Kidney epithelial cell (primary cell): Measurements from ENCODE around the gene PFKFB2. TPM values are rescaled to one million over a fixed set of nuclear protein-coding genes. Genes with fewer than 3 reads are reported as not detected.
A peak's percentile ranks its signal among the peaks of the same experiment; 100 is the strongest.

Experiments used
- DNase-seq: peaks from one replicate; pipeline ENCODE4 v3.0.0-alpha.2; 2010; ENCODE audit warnings: low read depth
- H3K27me3 ChIP-seq: 2 replicates; pipeline ENCODE4 v1.6.0; 2011; ENCODE audit warnings: low read length; ENCODE audit not compliant: control insufficient read depth, insufficient read depth
- H3K36me3 ChIP-seq: 2 replicates; pipeline ENCODE4 v1.5.1; 2011; ENCODE audit warnings: low read length; ENCODE audit not compliant: control insufficient read depth, insufficient read depth
- H3K4me3 ChIP-seq: 2 replicates; pipeline ENCODE4 v1.5.1; 2011; ENCODE audit warnings: low read depth, mild to moderate bottlenecking, control low read depth, low read length
- CTCF ChIP-seq: IDR thresholded peaks from 2 replicates; pipeline ENCODE4 v1.5.1; 2011; ENCODE audit warnings: mild to moderate bottlenecking, moderate library complexity, low read length, control low read depth, inconsistent platforms; ENCODE audit not compliant: insufficient read depth, poor library complexity, severe bottlenecking
- total RNA-seq: library from RNA; depleted of rRNA; stranded (reverse); fragments of >200 nt; gene quantifications from 2 replicates; pipeline ENCODE4 v1.2.3, GENCODE V29; 2015

PFKFB2 gene
- total RNA-seq, 1 donor from 2014 or later = 15.5 TPM

GRCh38 chr1:207073906-207074820 lies 21.1 kb downstream of the PFKFB2 start:
- DNase-seq = no peak
- Histone ChIP-seq H3K4me3 (no peak overlapping the region), H3K36me3 (no peaks in the 10 kb centered on the region), H3K27me3 (no peaks in the 10 kb centered on the region)
- no peak for TF ChIP-seq CTCF

- Histone ChIP-seq H3K27me3 (no peaks in the 10 kb centered on the region), H3K36me3 (no peaks in the 10 kb centered on the region), H3K4me3 (no peak overlapping the region)
- DNase-seq = no peak
- no peak for TF ChIP-seq CTCF
Measured at GRCh38 chr1:207076181-207076955, 23.3 kb downstream of the PFKFB2 start.

GRCh38 chr1:207077012-207077411 lies 23.9 kb downstream of the PFKFB2 start:
- DNase-seq = no peak
- Histone ChIP-seq H3K27me3 (no peaks in the 10 kb centered on the region), H3K4me3 (no peak overlapping the region), H3K36me3 (no peaks in the 10 kb centered on the region)
- TF ChIP-seq CTCF = no peak

- Histone ChIP-seq H3K27me3 (no peaks in the 10 kb centered on the region), H3K4me3 (no peak overlapping the region), H3K36me3 (no peaks in the 10 kb centered on the region)
- peak; percentile 38 for DNase-seq
- TF ChIP-seq CTCF = peak; percentile 81
Measured at GRCh38 chr1:207077470-207078377, 24.6 kb downstream of the PFKFB2 start.

GRCh38 chr1:207078578-207079132 lies 25.6 kb downstream of the PFKFB2 start:
- TF ChIP-seq CTCF = no peak
- Histone ChIP-seq H3K4me3 (no peak overlapping the region), H3K27me3 (no peaks in the 10 kb centered on the region), H3K36me3 (no peaks in the 10 kb centered on the region)
- no peak for DNase-seq
